ENCODE measurements around the gene DAPK2.

GRCh38 chr15:63880744-63881143 lies 165.5 kb downstream of the DAPK2 start:
- no peak for TF ChIP-seq SPI1 (IDR thresholded peaks at IDR 0.05; ENCODE audit: low read depth, low read length)
- no peak for TF ChIP-seq POLR2A (IDR thresholded peaks at IDR 0.05; ENCODE audit: low read depth, low read length)
- TF ChIP-seq POLR2AphosphoS5 (IDR thresholded peaks at IDR 0.05; ENCODE audit: low read depth, low read length): no peak
- TF ChIP-seq TAF1 (IDR thresholded peaks at IDR 0.05; ENCODE audit: low read depth, low read length): no peak
- no peak for TF ChIP-seq PAX5 (IDR thresholded peaks at IDR 0.05; ENCODE audit: insufficient read depth, low read length, severe bottlenecking)
